ENCODE data around the gene KCNMA1.

Gene KCNMA1

DNA sequence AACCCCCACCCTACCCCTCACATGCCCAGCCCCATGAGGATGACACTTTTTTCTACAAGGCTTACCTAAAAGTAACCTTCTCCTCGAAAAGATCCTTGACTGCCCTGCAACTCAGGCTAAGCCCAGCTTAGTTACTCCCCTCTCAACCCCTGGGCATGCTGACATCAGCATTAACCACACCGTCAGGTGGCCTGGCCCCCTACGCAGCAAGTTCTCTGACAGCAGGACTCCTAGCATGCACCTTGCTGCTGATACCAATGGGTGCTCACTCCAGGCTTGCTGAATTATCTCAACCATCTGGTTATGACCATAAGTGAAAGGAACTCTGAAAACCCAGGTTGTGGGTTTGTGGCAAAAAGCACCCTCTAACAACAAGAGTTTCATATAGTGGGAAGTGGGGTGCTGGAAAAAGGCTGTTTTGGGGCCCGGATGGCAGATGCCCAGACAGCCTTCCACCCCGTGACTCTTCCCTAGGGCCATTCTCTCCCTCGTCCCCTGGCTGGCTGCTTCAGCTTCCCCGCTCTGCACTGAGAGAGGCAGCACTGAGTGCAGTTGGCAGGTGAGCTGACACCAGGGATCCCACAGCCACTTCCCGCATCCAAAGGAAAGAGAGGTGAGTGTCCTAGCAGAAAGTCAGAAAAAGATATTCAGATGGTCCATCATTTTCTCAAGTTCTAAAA lies 518.9 kb downstream of the KCNMA1 start:
- DNase-seq (ENCODE audit: low read depth) = no peak
- H3K4me3 ChIP-seq (ENCODE audit: low read length) = no peak overlapping the region
- TF ChIP-seq CTCF (conservative IDR thresholded peaks at IDR 0.05; ENCODE audit: low read depth, low read length) = no peak

DNA sequence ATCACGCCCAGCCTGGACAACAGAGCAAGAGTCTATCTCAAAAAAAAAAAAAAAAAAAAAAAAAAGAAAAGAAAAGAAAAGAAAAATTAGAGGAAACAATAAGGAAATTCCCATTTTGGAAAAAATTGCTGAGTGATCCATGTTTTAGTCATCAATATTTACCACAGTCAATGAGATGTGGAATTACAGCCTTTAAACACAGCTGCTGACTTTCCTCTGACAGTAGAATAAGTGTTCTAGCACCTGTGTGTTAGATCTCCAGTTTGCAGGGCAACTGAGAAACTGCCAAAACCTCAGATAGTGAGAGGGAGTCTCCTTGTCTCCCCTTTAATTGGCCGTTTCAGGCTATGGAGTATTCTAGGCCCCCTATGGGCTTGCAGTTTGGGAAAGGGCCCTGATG lies 520.1 kb downstream of the KCNMA1 start:
- no peak for DNase-seq (ENCODE audit: low read depth)
- no peak overlapping the region for H3K4me3 ChIP-seq (ENCODE audit: low read length)
- TF ChIP-seq CTCF (conservative IDR thresholded peaks at IDR 0.05; ENCODE audit: low read depth, low read length) = no peak

DNA sequence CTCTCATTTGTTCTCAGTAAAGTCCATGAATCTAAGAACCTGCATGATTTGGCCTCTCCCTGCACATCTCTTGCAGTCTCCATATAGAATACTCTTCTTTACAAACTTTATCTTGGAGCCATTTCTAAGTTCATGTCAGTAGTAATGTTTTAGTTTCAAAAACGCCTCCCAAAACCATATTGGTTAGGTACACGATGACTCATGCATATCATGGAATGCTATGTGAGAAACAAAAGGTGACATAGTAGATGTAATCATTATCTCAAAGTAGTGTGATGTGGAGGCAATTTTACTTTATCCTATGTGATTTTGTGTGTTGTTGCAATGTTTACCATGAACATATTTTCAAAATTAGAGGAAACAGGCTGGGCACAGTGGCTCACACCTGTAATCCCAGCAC lies 520.7 kb downstream of the KCNMA1 start:
- no peak for TF ChIP-seq CTCF (conservative IDR thresholded peaks at IDR 0.05; ENCODE audit: low read depth, low read length)
- no peak overlapping the region for H3K4me3 ChIP-seq (ENCODE audit: low read length)
- DNase-seq (ENCODE audit: low read depth) = no peak

- no peak for DNase-seq (ENCODE audit: low read depth)
- no peak overlapping the region for H3K4me3 ChIP-seq (ENCODE audit: low read length)
- TF ChIP-seq CTCF (conservative IDR thresholded peaks at IDR 0.05; ENCODE audit: low read depth, low read length) = no peak
Observed at GRCh38 chr10:77114181-77114821, 523.3 kb downstream of the KCNMA1 start.

DNA sequence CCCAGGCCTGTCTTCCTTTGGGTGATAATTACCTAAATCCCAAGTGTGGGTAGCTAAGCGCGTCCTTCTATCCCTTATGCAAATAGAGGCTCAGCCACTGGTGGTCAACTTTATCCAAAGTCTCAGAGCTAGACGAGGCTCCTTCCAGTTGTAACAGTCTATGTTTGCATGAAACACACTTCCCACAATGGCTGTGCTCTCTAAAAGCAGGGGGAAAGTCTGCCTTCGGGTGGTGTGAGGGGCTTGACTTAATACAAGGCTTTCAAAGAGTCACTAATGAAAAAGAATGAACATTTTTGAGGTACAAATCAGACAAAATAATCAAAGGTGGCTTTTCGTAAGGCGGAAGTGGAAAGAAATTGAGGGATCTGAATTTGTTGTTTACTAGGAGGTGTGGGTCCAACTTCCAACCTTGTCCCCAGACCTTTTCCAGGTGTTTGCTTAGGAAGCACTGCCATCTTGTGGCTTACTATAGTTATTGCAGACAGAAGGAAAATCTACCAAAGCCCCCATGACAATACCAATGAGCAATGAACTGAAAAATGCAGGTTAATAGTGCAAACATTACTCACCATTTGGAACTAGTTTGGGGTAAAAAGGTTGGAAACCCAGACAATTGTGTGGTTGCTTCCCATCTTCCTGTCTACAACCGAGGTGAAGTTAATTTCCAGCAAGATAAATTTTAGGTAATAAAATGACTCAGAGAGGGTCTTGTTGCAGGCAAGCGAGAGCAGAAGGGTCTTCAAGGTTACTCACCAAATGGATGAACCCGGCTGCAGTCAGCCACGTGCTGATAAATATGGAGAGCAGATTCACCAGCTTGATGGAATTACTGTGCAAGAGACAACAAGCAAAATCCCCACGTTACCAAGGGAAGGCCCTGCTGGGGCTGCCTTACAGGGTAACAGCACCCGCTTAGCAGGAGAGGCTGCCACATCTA lies 525.7 kb downstream of the KCNMA1 start:
- no peak overlapping the region for H3K4me3 ChIP-seq (ENCODE audit: low read length)
- no peak for DNase-seq (ENCODE audit: low read depth)
- TF ChIP-seq CTCF (conservative IDR thresholded peaks at IDR 0.05; ENCODE audit: low read depth, low read length) = peak; percentile 74

- no peak for TF ChIP-seq CTCF (conservative IDR thresholded peaks at IDR 0.05; ENCODE audit: low read depth, low read length)
- DNase-seq (ENCODE audit: low read depth) = no peak
- H3K4me3 ChIP-seq (ENCODE audit: low read length) = no peak overlapping the region
Observed at GRCh38 chr10:77110757-77111156, 526.9 kb downstream of the KCNMA1 start.

All from retinal pigment epithelial cell (primary cell).